Hepatic stellate cell (primary cell): Measurements from ENCODE around the gene UTF1.
"Not testable (repeated sequence)": the region's sequence is repeated elsewhere in the genome, so short reads cannot be mapped to it uniquely, and the experiment has no call there.

Experiments used
- DNase-seq: peaks from one replicate; pipeline ENCODE4 v3.0.0; 2011; ENCODE audit warnings: low spot score

The UTF1 gene

DNA sequence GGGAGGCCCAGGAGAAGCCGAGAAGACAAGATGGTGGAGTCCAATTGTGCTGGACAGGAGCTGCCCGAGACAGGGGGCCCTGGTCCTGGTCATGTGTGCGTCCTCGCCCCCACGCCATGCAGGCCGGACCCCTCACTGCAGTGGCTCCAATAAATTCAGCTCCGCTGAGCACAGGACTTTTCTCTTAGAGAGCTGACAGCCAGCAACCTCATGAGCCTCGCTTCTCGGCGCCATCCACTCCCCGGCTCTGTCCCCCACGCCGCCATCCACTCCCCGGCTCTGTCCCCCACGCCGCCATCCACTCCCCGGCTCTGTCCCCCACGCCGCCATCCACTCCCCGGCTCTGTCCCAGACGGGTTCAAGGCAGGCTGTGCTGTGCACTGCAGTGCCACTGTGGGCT is 2.8 kb upstream of the UTF1 start:
- DNase-seq: no peak

DNA sequence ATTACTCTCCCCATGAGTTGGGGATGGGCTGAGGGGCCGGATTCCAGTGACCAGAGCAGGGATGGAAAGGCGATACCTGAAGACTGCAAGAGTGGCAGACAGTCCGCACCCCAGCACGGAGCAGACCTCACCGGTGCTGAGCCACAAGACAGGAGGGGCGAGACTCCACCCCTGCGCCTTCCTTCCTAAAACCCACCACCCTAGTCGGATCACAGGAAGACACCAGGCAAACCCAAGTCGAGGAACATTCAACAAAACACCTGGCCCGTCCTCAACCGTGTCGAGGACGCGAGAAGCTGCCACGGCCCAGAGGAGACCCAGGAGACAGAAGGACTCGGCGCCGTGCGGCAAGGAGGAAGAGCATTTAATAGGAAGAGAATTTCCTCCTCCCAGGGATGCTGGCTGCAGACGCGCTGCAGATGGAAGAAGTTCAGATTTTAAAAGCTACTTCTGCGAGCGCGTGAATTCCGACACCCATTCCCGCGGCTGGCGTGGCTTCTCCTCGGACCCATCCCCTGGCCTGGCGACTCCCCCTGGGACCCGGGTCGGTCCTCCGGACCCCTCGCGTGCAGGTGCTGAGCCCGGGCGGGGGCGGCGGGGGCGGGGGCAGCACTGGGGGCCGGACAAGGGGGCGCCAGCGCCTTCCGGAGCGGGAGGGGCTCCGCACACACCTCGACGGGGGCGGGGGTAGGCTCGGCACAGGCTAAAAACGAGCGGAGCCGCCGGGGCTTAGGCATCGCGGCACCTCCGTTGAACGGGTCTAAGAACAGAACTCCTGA is 563 bp upstream of the UTF1 start:
- no peak for DNase-seq

DNA sequence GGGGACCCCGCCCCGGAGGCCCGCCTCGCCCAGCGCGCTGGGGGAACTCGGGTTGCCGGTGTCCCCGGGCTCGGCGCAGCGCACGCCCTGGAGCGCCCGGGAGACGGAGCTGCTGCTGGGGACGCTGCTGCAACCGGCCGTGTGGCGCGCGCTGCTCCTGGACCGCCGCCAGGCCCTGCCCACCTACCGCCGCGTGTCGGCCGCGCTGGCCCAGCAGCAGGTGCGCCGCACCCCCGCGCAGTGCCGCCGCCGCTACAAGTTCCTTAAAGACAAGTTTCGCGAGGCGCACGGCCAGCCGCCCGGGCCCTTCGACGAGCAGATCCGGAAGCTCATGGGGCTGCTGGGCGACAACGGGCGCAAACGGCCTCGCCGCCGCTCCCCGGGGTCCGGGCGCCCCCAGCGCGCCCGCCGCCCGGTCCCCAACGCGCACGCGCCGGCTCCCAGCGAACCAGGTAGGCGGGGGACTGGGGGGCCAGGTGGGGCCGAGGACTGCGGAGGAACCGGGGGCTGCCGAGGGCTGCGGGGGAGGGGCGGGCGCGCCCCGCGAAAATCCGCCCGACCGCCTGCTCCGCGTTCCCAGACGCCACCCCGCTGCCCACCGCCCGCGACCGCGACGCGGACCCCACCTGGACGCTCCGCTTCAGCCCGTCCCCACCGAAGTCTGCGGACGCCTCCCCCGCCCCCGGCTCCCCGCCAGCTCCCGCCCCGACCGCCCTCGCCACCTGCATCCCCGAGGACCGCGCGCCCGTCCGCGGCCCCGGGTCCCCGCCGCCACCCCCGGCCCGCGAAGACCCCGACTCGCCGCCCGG is 574 bp downstream of the UTF1 start:
- DNase-seq: no peak

DNA sequence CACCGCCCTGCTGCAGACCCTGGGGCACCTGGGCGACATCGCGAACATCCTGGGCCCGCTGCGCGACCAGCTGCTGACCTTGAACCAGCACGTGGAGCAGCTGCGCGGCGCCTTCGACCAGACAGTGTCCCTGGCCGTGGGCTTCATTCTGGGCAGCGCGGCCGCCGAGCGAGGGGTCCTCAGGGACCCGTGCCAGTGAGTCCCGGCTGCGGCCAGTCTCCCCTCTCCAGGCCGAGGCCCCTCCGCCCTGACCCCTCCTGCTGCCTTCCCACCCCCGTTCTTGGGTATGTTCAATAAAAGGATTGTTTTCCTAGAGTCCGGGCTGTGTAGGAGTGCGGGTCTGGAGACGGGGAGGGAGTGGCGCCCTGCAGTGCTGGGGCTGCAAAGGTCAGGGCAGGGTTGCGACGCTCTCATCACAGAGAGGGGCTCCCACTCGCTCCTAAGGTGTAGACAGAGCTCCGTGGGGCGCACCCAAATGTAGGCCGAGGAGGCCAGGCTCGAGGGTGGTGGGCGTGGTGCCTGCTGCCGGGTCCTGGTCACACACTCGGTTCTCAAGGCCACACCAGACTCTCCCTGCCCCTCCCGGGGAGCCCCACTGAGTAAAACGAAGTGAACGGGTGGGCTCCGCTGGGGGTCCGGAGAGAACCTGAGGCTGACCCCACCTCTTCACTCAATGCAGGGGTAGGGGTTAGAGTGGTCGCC is 1.4 kb downstream of the UTF1 start:
- no peak for DNase-seq

DNA sequence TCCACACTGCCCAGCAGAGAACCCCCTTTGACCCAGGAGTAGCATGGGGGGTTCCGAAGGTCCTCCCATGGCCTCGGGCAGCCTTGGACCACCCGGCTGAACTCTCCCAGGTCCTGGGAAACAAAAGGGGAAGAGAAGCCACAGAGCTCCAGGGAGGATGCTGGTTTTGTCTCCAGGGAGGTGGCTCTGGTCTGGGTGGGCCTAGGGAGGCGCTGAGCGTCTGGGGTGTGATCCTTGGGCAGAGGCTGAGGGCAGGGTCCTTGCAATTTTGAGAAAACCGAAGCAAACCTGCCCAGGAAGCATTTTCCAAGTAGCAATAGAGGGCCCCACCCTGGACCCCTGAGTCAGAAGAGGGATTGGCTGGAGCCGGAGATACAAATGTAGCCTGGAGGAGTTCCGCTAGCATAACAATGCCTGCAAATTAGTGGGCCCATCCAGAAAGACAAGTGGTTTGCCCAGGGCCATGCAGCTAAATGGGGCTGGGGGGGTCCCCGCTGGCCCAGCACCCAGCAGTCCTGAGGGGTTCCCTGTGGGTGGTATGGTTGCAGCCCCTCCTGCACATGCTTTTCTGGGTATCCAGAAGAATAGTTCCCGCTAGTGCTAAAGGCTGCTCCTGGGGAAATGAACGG is 2.0 kb downstream of the UTF1 start:
- no peak for DNase-seq

DNA sequence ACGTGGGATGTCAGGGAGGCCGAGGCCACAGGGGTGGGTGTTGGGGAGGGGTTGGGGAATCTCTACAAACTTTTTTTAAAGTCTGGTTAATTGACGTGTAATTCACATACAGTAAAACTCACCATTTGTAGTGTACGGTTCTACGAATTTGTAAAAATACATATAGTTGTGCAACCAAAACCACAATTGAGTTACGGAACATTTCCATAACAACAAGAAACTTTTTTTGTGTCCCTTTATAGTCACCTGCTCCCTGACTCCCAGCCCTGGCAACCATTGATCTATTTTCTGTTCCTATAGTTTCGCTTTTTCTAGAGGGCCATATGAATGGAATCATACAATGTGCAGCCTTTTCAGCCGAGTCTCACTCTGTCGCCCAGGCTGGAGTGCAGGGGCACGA is 4.8 kb downstream of the UTF1 start:
- DNase-seq: not testable (repeated sequence)

DNA sequence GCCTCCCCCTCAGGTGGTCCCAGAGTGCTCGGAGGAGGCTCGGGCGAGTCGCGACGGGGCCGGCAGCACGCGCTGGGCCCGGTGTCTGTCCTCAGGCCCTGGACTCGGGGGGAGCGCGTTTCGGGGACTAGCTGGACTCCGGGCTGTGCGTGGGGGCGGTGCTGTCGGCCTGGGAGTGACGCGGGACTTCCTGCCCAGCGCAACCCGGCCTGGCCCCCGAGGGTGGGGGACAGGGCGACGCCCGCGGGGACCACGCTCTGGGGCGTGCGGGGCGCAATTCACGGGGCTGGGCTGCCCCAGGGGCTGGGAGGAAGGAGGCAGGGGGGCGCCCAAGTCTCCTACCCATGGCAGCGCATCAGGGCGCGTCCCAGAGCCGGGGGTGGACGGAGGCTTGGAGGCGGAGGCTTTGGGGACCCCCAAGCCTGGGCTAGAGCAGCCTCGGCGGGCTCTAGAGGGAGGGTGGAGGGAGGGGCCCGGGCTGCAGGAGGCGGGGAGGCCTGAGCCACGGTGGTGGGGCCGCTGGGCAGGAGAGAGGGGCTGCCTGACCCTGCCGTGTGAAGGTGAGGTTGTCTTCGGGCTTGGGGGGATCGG is 5.3 kb downstream of the UTF1 start:
- DNase-seq: no peak

DNA sequence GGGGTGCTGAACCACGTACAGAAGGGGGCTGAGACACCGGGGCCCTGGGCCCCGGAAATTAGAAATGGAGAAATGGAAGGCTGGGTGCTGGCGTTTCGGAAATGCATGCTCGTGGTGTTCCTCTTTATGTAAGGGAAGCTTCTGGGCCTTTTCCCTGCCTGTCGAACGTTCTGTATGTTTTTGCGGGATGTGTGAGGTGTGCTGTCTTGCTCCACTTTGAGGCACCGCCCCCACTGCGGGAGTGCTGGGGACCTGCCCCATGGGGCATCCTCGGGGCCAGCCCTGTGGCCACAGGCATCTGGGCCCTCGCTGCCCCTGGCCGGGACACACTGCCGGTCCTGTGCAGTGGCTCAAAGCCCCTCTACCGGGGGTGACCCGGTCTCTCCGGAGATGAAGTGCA is 5.9 kb downstream of the UTF1 start:
- DNase-seq: no peak

DNA sequence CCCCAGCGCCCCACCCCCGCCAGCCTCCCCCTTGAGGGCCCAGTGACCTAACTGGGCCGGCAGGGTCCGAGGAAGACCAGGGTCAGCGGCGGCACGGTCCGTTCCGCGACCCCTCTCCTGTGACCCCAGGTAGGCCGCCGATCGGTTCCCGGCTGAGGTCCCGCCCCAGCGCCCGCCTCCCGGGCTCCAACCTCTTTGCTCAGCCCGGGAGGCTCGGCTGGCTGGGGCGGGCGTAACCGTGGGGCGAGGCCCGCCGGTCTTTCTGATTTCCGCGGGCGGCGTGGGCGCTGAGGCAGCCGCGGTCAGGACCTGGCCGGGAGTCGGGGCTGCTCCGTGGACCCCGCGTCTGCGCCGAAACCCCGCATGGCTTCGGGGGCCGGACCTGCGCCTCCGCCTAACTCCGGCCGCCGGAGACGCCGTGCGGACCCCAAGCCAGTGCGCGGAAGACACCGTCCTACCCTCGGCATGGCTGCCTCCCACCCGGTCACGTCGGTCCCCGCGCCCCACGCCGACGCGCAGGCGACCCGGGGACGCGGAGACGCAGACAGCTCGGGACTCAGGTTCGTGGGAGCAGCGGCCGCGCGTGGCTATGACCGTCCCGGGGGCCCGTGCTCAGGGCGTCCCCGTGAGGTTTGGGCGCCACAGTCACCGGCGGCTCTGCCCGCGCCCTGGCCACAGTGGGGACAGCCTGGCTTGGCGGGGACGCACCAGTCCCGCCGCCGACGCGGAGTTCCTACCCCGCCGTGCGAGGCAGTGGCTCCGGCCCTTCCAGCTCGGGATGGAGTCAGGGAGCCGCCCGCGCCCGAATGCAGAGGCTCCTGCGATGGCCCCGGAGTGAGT is 6.6 kb downstream of the UTF1 start:
- DNase-seq: no peak

DNA sequence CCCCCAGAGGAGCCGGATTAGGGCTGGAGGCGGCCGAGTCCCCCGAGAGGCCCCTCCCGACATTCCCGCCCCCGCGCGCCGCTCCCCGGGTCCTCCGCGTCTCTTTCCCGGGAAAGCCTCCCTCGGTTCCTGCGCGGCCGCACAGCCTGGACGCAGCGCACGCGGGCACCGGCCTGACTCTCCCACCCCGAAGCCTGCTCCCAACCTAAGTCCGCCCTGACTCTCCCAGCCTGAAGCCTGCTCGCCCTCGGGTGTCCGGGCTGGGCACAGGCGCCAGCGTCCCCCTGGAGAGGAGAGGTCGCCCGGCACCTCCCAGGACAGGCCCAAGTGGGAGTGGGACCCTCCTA is 7.2 kb downstream of the UTF1 start:
- no peak for DNase-seq

DNA sequence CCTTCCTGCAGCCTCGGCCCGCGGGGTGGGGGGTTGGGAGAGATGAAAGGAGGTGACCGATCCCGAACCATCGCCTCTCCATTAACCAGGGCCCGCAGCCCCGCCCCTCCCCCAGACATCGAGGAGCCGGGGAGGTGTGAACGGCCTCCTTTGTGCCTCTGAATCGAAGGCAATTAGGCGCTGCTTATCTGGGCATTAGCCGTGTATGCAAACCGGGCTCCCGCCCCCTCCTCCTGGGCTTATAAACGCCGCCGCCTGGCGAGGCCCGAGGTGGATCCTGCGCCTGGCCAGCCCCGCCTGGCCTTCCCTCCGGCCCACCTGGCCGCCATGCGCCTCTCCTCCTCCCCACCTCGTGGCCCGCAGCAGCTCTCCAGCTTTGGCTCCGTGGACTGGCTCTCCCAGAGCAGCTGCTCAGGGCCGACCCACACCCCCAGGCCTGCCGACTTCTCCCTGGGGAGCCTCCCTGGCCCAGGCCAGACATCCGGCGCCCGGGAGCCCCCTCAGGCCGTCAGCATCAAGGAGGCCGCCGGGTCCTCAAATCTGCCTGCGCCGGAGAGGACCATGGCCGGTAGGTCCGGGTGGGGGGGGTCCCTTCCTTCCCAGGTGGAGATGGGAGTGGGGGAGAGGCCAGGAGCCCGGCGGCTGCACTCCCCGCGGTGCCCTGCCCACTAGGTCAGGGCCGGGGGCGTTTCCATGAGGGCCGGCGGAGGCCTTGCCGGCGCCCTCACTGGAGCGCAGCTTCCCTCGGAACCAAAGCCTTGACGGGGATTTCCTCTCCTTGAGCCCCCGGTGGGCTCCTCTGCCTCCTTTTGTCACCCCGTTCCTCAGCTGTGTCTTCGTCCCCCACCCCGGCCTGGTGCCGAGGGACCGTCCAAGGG is 7.8 kb downstream of the UTF1 start, which contains the start of gene VENTX:
Gene VENTX, plus strand, starts transcription at position 268 of the 878 bp plus-strand sequence. Its CDS starts 60 bp downstream, at position 328.
- DNase-seq: no peak

DNA sequence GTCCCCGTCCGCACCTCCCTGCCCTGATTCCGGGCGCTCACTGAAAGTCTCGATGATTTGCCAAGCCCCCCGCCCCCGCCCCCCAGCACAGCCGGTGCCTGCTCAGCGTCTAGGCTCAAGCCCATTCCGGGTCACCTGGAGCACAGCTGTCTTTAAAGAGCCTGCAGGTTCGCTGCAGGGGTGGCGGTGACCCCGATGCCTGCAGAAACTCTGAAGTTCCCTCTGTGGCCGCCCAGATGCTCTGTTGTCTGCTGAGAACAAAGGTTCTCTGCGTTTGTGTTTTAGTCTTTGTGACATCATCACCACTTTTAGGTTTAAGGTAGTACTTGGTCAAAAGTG is 8.4 kb downstream of the UTF1 start:
- DNase-seq: no peak

DNA sequence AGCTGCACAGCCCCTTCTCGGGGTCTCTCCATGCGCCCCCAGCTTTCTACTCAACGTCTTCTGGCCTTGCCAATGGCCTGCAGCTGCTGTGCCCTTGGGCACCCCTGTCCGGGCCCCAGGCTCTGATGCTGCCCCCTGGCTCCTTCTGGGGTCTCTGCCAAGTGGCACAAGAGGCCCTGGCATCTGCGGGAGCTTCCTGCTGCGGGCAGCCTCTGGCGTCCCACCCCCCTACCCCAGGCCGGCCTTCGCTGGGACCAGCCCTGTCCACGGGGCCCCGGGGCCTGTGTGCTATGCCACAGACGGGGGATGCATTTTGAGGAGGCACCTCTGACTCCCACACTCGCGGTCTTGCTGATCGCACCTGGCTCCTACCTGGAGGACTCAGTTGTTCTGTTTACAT is 10.0 kb downstream of the UTF1 start:
- DNase-seq: no peak

DNA sequence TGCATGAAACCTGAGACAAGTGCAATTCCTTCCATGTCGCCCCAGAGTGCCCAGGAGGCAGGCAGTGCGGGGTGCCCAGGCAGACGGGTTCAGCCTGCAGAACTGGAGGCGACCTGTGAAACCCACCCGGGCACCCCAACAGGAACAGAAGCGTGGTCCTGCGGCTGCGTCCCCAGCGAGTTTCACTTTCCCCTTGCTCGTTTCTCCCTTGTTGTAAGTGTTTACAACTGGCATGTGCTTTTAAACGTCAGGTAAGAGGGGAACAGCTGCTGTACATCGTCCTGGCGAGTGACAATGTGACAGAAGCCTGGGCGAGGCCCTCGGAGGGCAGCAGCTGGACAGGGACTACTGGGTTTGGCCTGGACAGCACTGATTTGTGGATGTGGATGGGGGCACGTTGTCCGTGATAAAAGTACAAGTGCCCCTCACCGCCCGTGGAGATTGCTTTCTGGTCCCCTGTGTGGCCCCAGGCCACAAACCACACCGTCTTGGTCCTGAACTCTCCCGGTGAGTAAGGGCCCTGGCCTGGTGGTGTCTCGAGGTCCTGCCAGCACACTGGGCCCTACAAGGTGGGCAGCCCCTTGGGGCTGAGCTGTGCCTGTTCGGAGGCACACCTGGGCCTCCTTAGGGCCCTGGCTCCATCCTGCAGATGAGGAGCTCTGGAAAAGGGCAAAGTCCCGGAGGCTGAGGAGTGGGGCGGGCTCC is 11.6 kb downstream of the UTF1 start:
- no peak for DNase-seq

DNA sequence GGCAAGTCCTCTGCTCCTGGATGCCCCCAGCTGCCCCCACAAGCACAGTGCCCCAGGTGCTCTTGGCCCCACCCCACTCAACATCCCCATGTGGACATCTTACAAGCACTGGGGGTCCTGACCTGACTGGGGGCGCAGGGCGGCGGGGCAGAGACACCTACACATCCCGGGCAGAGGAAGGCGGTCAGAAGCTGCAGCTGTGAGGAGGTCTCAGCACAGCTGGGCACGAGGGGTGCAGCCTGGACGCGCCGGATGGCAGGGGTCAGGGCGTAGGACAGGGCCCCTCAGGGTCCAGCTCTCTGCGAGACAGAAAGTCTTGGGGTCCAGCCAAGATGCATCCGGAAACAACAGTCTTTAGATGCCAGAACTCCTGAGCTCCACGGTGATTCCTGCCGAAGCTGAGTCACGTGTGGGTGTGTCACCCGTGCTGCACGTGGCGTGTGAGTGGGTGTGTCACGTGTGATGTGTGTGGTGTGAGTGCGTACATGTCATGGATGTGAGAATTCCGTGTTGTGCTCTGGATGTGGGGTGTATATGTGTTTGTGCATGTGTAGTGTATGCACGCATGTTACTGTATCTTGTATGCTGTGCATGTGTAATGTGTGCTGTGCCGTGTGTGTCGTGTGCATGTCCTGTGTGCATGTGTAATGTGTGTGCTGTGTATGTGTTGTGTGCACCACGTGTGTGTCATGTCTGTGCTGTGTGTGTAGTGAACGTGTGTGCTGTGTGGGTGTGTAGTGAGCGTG is 12.8 kb downstream of the UTF1 start:
- DNase-seq: no peak

DNA sequence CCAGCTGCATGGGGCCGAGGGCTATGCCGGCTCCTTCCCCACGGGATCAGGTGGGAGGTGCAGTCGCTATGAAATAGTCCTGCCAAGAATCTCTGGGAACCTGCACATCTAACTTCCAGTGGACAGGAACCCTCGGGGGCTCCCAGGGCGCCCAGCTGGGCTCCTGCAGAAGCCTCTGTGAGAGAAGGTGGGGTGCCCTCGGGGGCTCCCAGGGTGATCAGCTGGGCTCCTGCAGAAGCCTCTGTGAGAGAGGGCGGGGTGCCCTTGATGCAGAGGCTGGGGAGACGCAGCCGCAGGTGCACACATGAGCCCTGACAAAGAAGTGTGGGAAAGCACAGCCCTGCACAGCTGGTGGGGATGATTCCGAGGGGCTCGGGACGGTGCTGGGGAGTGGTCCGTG is 13.6 kb downstream of the UTF1 start:
- DNase-seq: no peak

DNA sequence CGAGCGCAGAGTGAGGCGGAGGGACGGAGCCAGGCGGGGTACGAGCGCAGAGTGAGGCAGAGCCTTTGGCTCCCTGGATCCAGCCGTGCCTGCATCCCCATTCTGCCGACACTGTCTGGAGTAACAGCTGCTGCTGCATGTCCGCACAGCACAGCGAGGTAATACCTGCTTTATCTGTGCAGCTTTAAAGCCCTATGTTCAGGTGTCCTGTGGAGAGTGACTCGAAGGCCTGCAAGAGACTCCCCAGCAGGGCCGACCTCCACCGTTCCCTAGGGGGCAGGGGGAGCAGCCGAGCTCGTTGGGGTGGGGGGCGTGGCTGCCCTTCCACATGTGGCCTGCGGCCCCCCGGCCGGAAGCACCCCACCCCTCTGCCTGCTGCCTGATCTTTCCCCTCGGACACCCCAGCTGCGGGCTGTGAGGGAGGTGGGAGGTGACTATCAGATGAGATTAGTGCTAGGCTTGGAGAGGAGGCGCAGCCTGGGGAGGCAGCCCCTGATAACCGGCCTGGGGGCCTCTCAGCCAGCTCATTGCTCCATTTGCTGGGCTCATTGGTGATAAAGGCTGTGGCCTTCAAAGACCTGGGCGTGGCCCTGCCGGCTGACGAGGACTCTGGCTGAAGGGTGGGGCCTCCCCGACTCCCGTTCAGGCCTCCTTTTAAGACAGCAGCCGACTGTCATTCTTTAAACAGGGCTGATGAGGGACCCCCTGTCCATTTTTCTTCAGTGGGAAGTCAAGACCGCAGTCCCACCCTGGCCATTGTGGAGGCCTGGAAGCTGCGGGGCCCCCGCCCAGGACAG is 15.6 kb downstream of the UTF1 start:
- DNase-seq: no peak

DNA sequence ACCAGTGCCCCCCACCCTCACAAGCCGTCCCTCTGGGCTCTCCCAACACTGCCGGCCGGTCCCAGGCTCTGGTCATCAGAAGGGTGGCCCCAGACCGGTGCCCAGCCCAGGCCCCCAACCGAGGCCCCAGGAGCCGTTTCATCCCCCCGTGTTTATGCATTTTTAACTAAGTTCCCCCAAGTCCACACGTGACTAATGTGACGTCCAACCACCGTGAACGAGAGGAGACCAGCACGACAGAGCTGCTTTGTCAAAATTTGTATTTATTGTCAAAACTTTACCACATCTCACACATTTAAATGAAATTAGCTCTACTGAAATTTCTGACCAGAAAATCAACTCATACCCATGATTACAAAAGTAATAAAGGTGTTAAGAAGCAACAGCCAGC is 16.2 kb downstream of the UTF1 start:
- DNase-seq: no peak
